Gastrocnemius medialis (tissue), 4 donors: ENCODE data around the gene NGEF.

ENCODE experiments used
- CTCF ChIP-seq, 5 experiments: fragments of 450-650 bp in 3 of 5; fragments of 200-600 bp in 2 of 5; sonication (generic) in 2 of 5; IDR thresholded peaks in 4 of 5; conservative IDR thresholded peaks in 1 of 5; 1 replicate in 4 of 5; 2 replicates in 1 of 5; pipeline ENCODE4 v1.5.1; 2016 to 2019; ENCODE audit warnings: antibody characterized with exemption in 5 of 5, mild to moderate bottlenecking in 3 of 5, moderate library complexity in 3 of 5
- POLR2A ChIP-seq, 2 donors: fragments of 450-650 bp; IDR thresholded peaks; one replicate each; pipeline ENCODE4 v1.6.1; 2017; ENCODE audit warnings: antibody characterized with exemption in 2 of 2, mild to moderate bottlenecking in 2 of 2, moderate library complexity in 2 of 2

GRCh38 chr2:232842689-232843088 lies 170.4 kb downstream of the NGEF start:
- no peak for TF ChIP-seq POLR2A (IDR thresholded peaks at IDR 0.05)
- TF ChIP-seq CTCF (IDR thresholded peaks at IDR 0.05 in 4 of 5, conservative IDR thresholded peaks at IDR 0.05 in 1 of 5), result no peak
